K562 (cell line): ENCODE results near the gene AQP5. TPM values are rescaled to one million over a fixed set of nuclear protein-coding genes. Genes with fewer than 3 reads are reported as not detected.

Experiments
- SMAD3 ChIP-seq: fragments of 450-650 bp; formaldehyde crosslinking; conservative IDR thresholded peaks from 2 replicates; pipeline ENCODE4 v1.4.0; 2020; ENCODE audit warnings: mild to moderate bottlenecking
- polyA plus RNA-seq, 8 experiments: library from polyadenylated mRNA; depleted of rRNA in 4 of 8; stranded (reverse) in 5 of 8; unstranded in 3 of 8; fragments of >200 nt; fragmentation: Nextera tagmentation in 2 of 8; fragmentation: Illumina TruSeq in 1 of 8; extraction: Ambion mirVana in 2 of 8; extraction: Trizol in 1 of 8; gene quantifications; 2 replicates each; pipeline versions ENCODE4 v1.2.1 to v1.2.3, GENCODE V29; 2011 to 2014; ENCODE audit warnings: inconsistent platforms in 1 of 8, missing spikeins in 1 of 8
- total RNA-seq, 7 experiments: library from RNA; depleted of rRNA in 6 of 7; stranded (reverse); fragments of >200 nt in 6 of 7; fragmentation: Illumina TruSeq in 2 of 7; extraction: Trizol in 2 of 7; gene quantifications; 2 replicates each; pipeline versions ENCODE4 v1.2.1 to v1.2.3, GENCODE V29; 2011 to 2021; ENCODE audit warnings: low replicate concordance in 1 of 7
- TF ChIP-seq, protein P1 (sequence below), 2 experiments: fragments of 450-650 bp in 1 of 2; sonication (generic) in 1 of 2; formaldehyde crosslinking in 1 of 2; IDR thresholded peaks; 2 replicates each; pipeline versions ENCODE4 v1.7.1 to v1.9.0; 2016 to 2022; ENCODE audit warnings: inconsistent platforms in 1 of 2, mild to moderate bottlenecking in 1 of 2, missing genetic modification reagents in 1 of 2
- TF ChIP-seq, protein P2 (sequence below): fragments of 150-350 bp; conservative IDR thresholded peaks from 2 replicates; pipeline ENCODE4 v1.6.1; 2014; ENCODE audit warnings: low read length

Gene AQP5
- total and polyA plus RNA-seq, 9 of the 15 experiments (the other 6 are each of a cell fraction or from before 2014, with no cell fraction given): not detected

DNA sequence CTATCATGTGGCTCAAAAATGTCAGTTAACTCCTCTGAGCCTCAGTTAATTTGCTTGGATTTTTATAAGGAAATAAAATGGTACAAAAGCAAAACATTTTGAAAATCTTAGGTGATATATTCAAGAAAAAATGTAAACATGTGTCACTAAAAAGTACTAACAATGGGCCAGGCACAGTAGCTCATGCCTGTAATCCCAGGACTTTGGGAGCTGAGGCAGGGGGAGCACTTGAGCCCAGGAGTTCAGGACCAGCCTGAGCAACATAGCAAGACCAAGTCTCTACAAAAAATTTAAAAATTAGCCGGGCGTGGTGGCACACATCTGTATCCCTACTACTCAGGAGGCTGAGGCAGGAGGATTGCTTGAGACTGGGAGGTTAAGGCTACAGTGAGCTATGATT lies 36.8 kb downstream of the AQP5 start (continued):
- TF ChIP-seq, protein P1, sequence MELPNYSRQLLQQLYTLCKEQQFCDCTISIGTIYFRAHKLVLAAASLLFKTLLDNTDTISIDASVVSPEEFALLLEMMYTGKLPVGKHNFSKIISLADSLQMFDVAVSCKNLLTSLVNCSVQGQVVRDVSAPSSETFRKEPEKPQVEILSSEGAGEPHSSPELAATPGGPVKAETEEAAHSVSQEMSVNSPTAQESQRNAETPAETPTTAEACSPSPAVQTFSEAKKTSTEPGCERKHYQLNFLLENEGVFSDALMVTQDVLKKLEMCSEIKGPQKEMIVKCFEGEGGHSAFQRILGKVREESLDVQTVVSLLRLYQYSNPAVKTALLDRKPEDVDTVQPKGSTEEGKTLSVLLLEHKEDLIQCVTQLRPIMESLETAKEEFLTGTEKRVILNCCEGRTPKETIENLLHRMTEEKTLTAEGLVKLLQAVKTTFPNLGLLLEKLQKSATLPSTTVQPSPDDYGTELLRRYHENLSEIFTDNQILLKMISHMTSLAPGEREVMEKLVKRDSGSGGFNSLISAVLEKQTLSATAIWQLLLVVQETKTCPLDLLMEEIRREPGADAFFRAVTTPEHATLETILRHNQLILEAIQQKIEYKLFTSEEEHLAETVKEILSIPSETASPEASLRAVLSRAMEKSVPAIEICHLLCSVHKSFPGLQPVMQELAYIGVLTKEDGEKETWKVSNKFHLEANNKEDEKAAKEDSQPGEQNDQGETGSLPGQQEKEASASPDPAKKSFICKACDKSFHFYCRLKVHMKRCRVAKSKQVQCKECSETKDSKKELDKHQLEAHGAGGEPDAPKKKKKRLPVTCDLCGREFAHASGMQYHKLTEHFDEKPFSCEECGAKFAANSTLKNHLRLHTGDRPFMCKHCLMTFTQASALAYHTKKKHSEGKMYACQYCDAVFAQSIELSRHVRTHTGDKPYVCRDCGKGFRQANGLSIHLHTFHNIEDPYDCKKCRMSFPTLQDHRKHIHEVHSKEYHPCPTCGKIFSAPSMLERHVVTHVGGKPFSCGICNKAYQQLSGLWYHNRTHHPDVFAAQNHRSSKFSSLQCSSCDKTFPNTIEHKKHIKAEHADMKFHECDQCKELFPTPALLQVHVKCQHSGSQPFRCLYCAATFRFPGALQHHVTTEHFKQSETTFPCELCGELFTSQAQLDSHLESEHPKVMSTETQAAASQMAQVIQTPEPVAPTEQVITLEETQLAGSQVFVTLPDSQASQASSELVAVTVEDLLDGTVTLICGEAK (IDR thresholded peaks at IDR 0.05): no peak
- TF ChIP-seq, protein P1 (CRISPR knock-in tag; IDR thresholded peaks at IDR 0.05): no peak
- TF ChIP-seq, protein P2, sequence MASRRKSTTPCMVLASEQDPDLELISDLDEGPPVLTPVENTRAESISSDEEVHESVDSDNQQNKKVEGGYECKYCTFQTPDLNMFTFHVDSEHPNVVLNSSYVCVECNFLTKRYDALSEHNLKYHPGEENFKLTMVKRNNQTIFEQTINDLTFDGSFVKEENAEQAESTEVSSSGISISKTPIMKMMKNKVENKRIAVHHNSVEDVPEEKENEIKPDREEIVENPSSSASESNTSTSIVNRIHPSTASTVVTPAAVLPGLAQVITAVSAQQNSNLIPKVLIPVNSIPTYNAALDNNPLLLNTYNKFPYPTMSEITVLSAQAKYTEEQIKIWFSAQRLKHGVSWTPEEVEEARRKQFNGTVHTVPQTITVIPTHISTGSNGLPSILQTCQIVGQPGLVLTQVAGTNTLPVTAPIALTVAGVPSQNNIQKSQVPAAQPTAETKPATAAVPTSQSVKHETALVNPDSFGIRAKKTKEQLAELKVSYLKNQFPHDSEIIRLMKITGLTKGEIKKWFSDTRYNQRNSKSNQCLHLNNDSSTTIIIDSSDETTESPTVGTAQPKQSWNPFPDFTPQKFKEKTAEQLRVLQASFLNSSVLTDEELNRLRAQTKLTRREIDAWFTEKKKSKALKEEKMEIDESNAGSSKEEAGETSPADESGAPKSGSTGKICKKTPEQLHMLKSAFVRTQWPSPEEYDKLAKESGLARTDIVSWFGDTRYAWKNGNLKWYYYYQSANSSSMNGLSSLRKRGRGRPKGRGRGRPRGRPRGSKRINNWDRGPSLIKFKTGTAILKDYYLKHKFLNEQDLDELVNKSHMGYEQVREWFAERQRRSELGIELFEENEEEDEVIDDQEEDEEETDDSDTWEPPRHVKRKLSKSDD: no peak
- no peak for TF ChIP-seq SMAD3 (CRISPR knock-in tag)
- TF ChIP-seq, all 486 proteins: peak for 0
